GM18505 (cell line): Measurements from ENCODE around the gene FAIM.

ENCODE experiments used
- ATAC-seq: cut with Tn5 transposase; IDR thresholded peaks from one replicate; pipeline ENCODE4 v1.9.1; 2021; ENCODE audit not compliant: unreplicated experiment
- POLR2A ChIP-seq: IDR thresholded peaks from 4 replicates; pipeline ENCODE4 v1.6.1; 2011; ENCODE audit warnings: borderline replicate concordance; ENCODE audit not compliant: insufficient read depth, insufficient read length; ENCODE audit errors: extremely low read depth

The FAIM gene

GRCh38 chr3:138625707-138626365 lies 17.3 kb downstream of the FAIM start:
- TF ChIP-seq POLR2A = no peak
- ATAC-seq = no peak

GRCh38 chr3:138629526-138629925 lies 21.0 kb downstream of the FAIM start:
- ATAC-seq = no peak
- no peak for TF ChIP-seq POLR2A

- no peak for TF ChIP-seq POLR2A
- ATAC-seq = no peak
Measured at GRCh38 chr3:138638641-138639040, 30.1 kb downstream of the FAIM start.

- TF ChIP-seq POLR2A = no peak
- no peak for ATAC-seq
Measured at GRCh38 chr3:138640537-138640936, 32.0 kb downstream of the FAIM start.

- ATAC-seq = no peak
- no peak for TF ChIP-seq POLR2A
Measured at GRCh38 chr3:138642226-138642926, 33.8 kb downstream of the FAIM start.

- ATAC-seq = no peak
- TF ChIP-seq POLR2A = no peak
Measured at GRCh38 chr3:138642927-138643253, 34.3 kb downstream of the FAIM start.

GRCh38 chr3:138646008-138646407 lies 37.4 kb downstream of the FAIM start:
- no peak for ATAC-seq
- no peak for TF ChIP-seq POLR2A

GRCh38 chr3:138646513-138646912 lies 37.9 kb downstream of the FAIM start:
- ATAC-seq = no peak
- TF ChIP-seq POLR2A = no peak

GRCh38 chr3:138649134-138649533 lies 40.6 kb downstream of the FAIM start:
- TF ChIP-seq POLR2A = no peak
- ATAC-seq = no peak

GRCh38 chr3:138653567-138653966 lies 45.0 kb downstream of the FAIM start:
- no peak for ATAC-seq
- no peak for TF ChIP-seq POLR2A

GRCh38 chr3:138657508-138657907 lies 48.9 kb downstream of the FAIM start:
- no peak for TF ChIP-seq POLR2A
- no peak for ATAC-seq

- ATAC-seq = no peak
- no peak for TF ChIP-seq POLR2A
Measured at GRCh38 chr3:138668107-138668506, 59.5 kb downstream of the FAIM start.

GRCh38 chr3:138670407-138670806 lies 61.8 kb downstream of the FAIM start:
- TF ChIP-seq POLR2A = no peak
- ATAC-seq = no peak
